Right renal cortex interstitium (tissue), 3 donors: ENCODE results near the gene GPC3. TPM values are rescaled to one million over a fixed set of nuclear protein-coding genes. Genes with fewer than 3 reads are reported as not detected.
"Not testable (repeated sequence)": the region's sequence is repeated elsewhere in the genome, so short reads cannot be mapped to it uniquely, and the experiment has no call there.

Source experiments
- DNase-seq, 3 donors: peaks; one replicate each; pipeline ENCODE4 v3.0.0-alpha.2; 2013; ENCODE audit warnings: low read depth in 3 of 3, low spot score in 2 of 3
- polyA plus RNA-seq, 3 donors: library from polyadenylated mRNA; unstranded; fragments of 120-200 nt; gene quantifications; one replicate each; pipeline ENCODE4 v1.2.1, GENCODE V29; 2013; ENCODE audit not compliant: insufficient read length in 3 of 3

Gene GPC3
- 1,000 to 10,000 TPM; 1,260 to 1,341 (median 1,339) TPM for polyA plus RNA-seq

GRCh38 chrX:133985164-133985966 is at the start of gene GPC3:
Gene GPC3, minus strand, starts transcription at chrX:133985594.
- no peak for DNase-seq

DNA sequence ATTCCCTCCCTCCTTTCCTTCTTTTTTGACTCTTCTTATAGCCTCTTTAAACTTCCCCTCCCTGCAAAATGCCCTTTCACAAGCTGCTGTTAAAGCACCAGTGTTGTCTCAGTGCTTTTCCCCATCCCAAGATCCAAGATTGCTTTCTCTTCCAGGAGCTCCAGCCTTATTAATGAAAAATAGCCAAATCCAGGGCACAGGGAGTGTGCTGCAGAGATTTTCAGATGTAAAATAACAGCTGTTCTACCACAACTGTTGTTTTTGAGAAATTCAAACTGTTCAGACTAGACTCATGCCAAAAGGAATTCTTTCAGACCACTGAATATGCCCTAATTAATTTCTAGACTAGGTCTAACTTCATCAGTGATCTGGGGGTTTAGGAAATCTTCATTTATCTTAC is 47.0 kb upstream of the GPC3 start:
- no peak for DNase-seq

GRCh38 chrX:134026565-134027311 is 41.3 kb upstream of the GPC3 start:
- DNase-seq = peak in 2 of 3 donors; percentile 62 to 64

DNA sequence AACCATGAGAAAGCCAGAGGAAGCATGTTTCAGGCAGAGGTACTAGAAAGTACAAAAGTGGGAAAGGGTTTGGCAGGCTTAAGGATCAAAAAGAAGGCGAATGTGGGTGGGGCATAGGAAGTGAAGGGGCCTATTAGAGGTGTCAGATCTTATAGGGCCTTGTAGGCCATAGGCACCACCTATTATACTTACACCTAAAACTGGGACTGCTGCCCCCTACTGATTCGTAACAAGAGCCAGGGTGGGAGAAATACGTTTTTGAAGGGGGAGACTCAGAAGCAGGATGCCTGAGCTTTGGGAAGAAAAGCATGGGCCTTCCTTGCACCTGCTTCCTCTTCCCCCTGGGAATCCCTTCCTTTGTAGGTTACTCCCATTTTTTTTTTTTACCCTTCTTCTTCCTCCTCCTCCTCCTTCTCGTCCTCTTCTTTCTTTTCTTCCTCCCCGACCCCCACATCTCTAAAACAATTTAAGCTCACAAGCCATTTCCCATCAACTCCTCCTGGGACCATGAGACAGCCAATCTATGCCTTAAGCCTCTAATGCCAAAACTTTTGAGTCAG is 40.7 kb upstream of the GPC3 start:
- DNase-seq = no peak

GRCh38 chrX:134024686-134025377 is 39.4 kb upstream of the GPC3 start:
- DNase-seq = no peak

DNA sequence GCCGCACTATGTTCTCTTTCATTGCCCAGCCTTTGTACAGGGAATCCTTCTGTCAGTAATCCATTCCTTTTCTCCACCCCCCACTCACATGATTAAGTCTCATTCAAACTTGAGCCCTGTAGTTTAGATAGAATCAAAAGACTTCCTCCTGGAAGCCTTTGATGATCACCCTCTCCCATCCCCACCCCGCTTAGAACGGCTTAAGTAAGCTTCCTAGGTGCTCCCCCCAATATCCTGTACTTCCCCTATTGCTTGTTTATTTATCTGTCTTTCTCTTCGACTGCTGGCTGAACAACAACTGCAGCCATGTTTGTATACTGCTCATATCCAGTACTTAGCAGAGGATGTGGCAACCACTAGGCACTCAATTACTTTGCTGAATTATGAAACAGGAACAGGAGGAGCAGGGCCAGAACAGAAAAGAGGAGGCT is 38.5 kb upstream of the GPC3 start:
- DNase-seq = no peak

GRCh38 chrX:134020910-134021309 is 35.5 kb upstream of the GPC3 start:
- no peak for DNase-seq

- DNase-seq = no peak
These were observed 34.3 kb upstream of the GPC3 start for GRCh38 chrX:134019567-134020206.

- DNase-seq = not testable (repeated sequence)
These were observed 30.9 kb upstream of the GPC3 start for GRCh38 chrX:134016309-134016708.

- not testable (repeated sequence) for DNase-seq
These were observed 30.1 kb upstream of the GPC3 start for GRCh38 chrX:134015510-134015909.

DNA sequence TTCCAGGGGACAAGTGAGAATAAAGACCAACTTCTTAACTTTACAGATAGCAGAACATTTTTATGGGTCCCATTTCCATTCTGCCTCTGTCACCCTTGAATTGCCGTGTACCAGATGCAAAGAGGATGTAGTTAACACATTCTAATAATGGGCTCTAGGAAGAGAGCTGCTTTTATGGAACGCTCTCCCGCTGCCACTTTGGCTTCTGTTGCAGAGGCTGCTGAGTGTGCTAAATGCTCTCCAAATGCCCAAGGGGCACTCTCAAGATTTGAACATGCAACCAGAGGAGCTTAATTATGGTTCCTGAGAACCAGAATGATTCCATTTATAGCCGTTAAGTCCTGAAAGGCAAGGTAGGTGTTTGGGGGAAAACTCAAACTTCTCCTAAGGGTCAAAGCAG is 28.1 kb upstream of the GPC3 start:
- DNase-seq = no peak

- no peak for DNase-seq
These were observed 27.7 kb upstream of the GPC3 start for GRCh38 chrX:134013092-134013497.

DNA sequence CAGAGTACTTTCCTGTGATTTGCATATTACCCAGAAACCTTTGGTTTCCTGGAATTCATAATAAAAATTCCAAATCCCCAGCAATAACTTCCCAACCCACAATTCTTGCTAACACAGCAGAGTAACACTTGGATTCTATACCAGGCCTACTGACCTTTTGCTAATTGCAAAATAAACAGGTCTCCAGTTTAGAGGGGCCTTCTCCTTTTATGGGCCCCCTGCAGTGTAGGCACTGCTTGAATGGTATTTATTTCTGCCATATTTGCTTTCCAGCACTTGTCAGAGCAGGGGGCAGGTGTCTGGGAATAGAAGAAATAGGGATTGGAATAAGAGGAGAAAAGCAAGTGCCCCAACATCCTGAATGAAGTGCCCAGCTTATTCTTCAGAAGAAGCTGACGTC is 25.3 kb upstream of the GPC3 start:
- no peak for DNase-seq

DNA sequence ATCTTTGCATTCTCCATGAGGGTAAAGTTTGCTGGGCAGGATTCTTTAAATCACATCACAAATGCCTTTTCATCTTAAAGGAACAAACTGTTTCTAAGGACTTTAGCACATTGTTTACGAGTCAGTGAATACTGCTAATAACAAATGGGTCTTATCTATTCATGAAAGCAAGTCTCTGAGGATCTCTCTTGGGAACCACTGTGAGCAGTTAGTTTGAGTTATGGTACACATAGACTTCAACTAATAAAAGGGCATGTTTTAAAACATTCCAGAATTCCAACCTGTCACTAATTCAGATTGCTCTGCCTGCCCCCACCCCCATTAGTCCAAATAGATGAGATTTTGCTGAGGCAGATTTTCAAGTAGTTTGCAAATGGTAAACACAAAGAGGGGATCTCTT is 22.3 kb upstream of the GPC3 start:
- no peak for DNase-seq

GRCh38 chrX:134006484-134007161 is 21.2 kb upstream of the GPC3 start:
- no peak for DNase-seq

- no peak for DNase-seq
These were observed 18.7 kb upstream of the GPC3 start for GRCh38 chrX:134004084-134004483.

GRCh38 chrX:134002921-134003615 is 17.7 kb upstream of the GPC3 start:
- DNase-seq = no peak

GRCh38 chrX:134000260-134001245 is 15.2 kb upstream of the GPC3 start:
- DNase-seq = no peak
